Measurements from ENCODE around the gene IFT20.

DNA sequence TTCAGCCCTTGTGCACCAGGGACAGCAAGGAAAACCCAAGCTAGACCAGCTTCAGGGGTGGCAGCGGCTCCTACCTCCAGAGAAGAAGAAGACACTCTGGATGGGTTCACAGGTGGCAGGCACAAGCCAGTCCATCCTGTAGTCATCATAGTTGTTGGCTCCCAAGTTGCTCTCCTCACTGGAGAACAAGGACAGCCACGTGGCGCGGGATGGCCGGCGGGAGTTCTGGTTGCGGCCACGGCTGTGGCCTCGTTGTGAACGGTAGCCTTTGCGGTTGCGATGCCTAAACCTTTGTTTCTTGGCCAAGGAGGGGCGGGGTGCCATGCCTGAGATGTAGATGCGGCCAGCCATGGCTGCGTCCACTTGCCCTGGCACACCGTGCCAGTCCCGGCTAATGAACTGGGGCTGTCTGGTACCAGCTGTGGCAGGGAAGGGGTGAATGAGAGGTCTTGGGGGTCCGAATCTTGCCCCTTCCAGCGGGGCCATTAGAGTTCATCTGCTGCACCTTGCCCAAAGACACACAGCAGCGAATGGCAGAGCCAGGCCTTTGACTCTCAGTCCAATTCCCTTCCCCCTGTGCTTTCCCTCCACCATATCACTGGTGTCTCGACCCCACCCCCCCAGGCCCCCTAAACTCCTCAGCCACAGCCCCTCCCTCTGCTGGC, 32.5 kb upstream of the IFT20 start:
- TF ChIP-seq EZH2 (IDR thresholded peaks at IDR 0.05; ENCODE audit: borderline replicate concordance, low read depth, low read length, severe bottlenecking) (no peak), JUN (IDR thresholded peaks at IDR 0.05; ENCODE audit: borderline replicate concordance, insufficient read depth, insufficient read length, low read depth) (no peak), CTCF (IDR thresholded peaks at IDR 0.05; ENCODE audit: extremely low read depth in 1 of 2, insufficient read depth in 1 of 2, low read depth in 1 of 2, low read length in 2 of 2) (no peak)

Data from endothelial cell of umbilical vein (primary cell).